Measurements from ENCODE around the gene VPS35L. TPM values are rescaled to one million over a fixed set of nuclear protein-coding genes. Genes with fewer than 3 reads are reported as not detected.

The VPS35L gene
- total and polyA plus RNA-seq, 2 of the 13 experiments (the other 11 are each of a cell fraction or from before 2014, with no cell fraction given) = 1.4 to 1.6 TPM

DNA sequence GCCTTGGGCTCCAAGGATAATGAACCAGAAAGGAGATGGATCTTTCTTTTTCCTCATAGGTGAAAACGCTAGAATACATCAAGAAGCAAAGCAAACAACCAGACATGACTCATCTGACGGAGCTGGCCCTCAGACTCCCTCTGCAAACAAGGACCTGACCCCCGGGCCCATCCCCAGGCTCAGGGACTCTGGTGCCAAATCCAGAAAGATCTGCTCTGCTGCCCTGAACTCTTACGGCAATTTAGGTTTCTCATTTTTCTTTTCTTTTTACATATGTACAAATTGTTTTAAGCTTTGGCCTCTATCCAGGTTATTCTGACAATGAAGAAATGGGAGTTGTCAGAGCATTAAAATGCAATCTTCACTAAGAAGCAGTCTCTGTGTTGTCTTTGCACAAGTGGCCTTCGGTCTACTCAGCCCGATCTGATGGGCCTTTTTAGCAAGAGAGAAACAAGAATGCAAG, 144.8 kb downstream of the VPS35L start (continued):
- TF ChIP-seq, protein P1, sequence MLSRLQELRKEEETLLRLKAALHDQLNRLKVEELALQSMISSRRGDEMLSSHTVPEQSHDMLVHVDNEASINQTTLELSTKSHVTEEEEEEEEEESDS (CRISPR knock-in tag; IDR thresholded peaks at IDR 0.05; ENCODE audit: borderline replicate concordance) = no peak
- TF ChIP-seq ZNF136 (CRISPR knock-in tag; IDR thresholded peaks at IDR 0.05; ENCODE audit: low read depth) = 0 out of 2 replicates have a peak, but pooled peaks have one; percentile 44
- no peak for TF ChIP-seq MIER2 (CRISPR knock-in tag; IDR thresholded peaks at IDR 0.05)
- no peak for TF ChIP-seq MED8 (CRISPR knock-in tag; IDR thresholded peaks at IDR 0.05; ENCODE audit: insufficient replicate concordance)
- TF ChIP-seq AGO1 (IDR thresholded peaks at IDR 0.05; ENCODE audit: low read depth, low read length, poor library complexity, severe bottlenecking) = no peak
- TF ChIP-seq ZNF280B (CRISPR knock-in tag; IDR thresholded peaks at IDR 0.05; ENCODE audit: borderline replicate concordance) = no peak
- peak; percentile 30; the same call in 1 of the 2 replicates for TF ChIP-seq POLR2G (IDR thresholded peaks at IDR 0.05; ENCODE audit: low read depth, low read length)
- no peak for TF ChIP-seq CAMTA2 (CRISPR knock-in tag; IDR thresholded peaks at IDR 0.05; ENCODE audit: borderline replicate concordance)
- no peak for TF ChIP-seq MAFK (conservative IDR thresholded peaks at IDR 0.05 in 1 of 2, IDR thresholded peaks at IDR 0.05 in 1 of 2; ENCODE audit: low read length in 2 of 2)
- TF ChIP-seq HOXA5 (CRISPR knock-in tag; IDR thresholded peaks at IDR 0.05) = no peak
- TF ChIP-seq TBX2 (CRISPR knock-in tag; IDR thresholded peaks at IDR 0.05; ENCODE audit: borderline replicate concordance) = 0 out of 2 replicates have a peak, but pooled peaks have one; percentile 19
- no peak for TF ChIP-seq CHD2 (IDR thresholded peaks at IDR 0.05; ENCODE audit: low read depth, low read length)
- TF ChIP-seq SMARCE1 (IDR thresholded peaks at IDR 0.05; ENCODE audit: borderline replicate concordance) = no peak
- TF ChIP-seq RERE (CRISPR knock-in tag; IDR thresholded peaks at IDR 0.05; ENCODE audit: low read depth) = no peak
- no peak for TF ChIP-seq ZMAT3 (CRISPR knock-in tag; conservative IDR thresholded peaks at IDR 0.05)
- no peak for TF ChIP-seq TCF7L2 (IDR thresholded peaks at IDR 0.05; ENCODE audit: low read depth, low read length)
- TF ChIP-seq NR2F2 (IDR thresholded peaks at IDR 0.05; ENCODE audit: borderline replicate concordance, low read depth) = peak; percentile 66; the same call in 1 of the 2 replicates
- TF ChIP-seq U2AF2 (IDR thresholded peaks at IDR 0.05; ENCODE audit: low read depth, low read length) = no peak
- TF ChIP-seq MAFF (IDR thresholded peaks at IDR 0.05; ENCODE audit: low read depth, low read length) = no peak
- no peak for TF ChIP-seq ZEB1 (IDR thresholded peaks at IDR 0.05; ENCODE audit: insufficient replicate concordance, low read depth)
- TF ChIP-seq STAG1 (CRISPR knock-in tag; IDR thresholded peaks at IDR 0.05) = peak; percentile 6; the same call in 1 of the 2 replicates

Data from HepG2 (cell line).